Esophagus muscularis mucosa (tissue), 4 donors: ENCODE data around the gene AVEN.

Experiments
- CTCF ChIP-seq, 3 experiments: fragments of 200-600 bp in 2 of 3; fragments of 450-650 bp in 1 of 3; sonication (generic) in 2 of 3; IDR thresholded peaks; one replicate each; pipeline ENCODE4 v1.5.1; 2017 to 2019; ENCODE audit warnings: antibody characterized with exemption in 3 of 3, mild to moderate bottlenecking in 2 of 3, moderate library complexity in 1 of 3
- EP300 ChIP-seq: sonication (generic); formaldehyde crosslinking; IDR thresholded peaks from one replicate; pipeline ENCODE4 v1.6.1; 2017; ENCODE audit warnings: antibody characterized with exemption
- POLR2AphosphoS5 ChIP-seq, 2 donors: sonication (generic); formaldehyde crosslinking; IDR thresholded peaks; one replicate each; pipeline ENCODE4 v1.6.1; 2017; ENCODE audit warnings: antibody characterized with exemption in 2 of 2

DNA sequence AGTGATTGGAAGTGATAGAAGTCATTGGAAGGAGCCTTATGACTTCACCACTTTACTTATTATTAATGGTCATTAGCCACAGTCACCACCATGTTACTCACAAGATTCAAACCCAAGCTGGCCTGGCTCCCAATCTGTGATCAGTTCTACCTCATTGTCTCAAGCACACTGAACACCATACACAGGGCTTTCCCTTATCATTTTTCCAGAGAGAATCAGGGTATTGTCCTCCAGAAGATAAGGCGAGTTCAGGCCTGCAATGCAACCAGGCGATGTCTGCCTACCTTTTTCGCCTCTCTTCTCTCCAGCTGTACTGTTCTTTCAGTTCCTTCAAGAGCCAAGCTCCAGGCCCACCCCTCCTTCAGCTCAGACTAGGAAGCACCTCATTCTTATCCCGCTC lies 37.8 kb upstream of the AVEN start:
- no peak for TF ChIP-seq CTCF (IDR thresholded peaks at IDR 0.05)
- no peak for TF ChIP-seq POLR2AphosphoS5 (IDR thresholded peaks at IDR 0.05)
- TF ChIP-seq EP300 = no peak
